Glomerular visceral epithelial cell (primary cell): Measurements from ENCODE around the gene ERC2.

Experiments
- DNase-seq: peaks from one replicate; pipeline ENCODE4 v3.0.0-alpha.2; 2016; ENCODE audit errors: extremely low spot score

ERC2 gene

GRCh38 chr3:55989366-55989765 is 478.9 kb downstream of the ERC2 start:
- no peak for DNase-seq

DNA sequence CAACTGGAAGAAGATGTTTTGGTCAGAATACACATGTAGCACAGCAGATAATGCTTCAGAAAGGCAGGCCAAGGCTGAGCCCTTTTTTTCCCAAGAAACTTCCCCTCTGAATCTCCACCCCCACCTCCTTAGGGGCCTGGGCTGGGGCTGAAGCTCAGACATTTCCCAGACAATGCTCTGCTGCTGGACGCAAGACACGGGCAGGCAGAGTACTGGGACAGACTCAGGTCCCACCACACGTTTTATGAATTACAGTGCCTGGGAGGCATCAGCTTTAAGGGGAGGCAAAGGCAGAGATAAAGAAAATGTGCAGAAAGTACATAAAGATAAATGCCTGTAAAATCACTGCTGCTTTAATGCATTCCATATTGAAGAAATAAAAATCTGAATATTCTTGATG is 479.4 kb downstream of the ERC2 start:
- no peak for DNase-seq

DNA sequence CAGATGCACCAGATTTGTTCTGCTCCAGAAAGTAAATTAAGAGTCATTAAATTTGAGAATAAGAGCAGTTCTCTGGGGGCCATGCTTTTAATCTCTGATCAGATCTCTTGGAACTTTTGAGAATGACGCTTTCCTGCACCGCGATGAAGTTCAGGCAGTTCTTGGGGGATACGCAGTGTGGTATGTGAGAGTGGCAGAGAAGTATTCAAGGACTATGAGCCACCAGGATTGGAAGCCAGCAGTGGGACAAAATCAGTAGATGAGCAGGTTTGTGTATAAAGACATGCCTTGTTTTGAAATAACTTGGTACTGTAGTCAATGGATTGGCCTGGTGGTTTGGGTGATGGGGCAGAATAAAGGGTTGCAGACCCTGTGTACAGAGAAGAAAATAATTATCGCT is 483.6 kb downstream of the ERC2 start:
- no peak for DNase-seq

GRCh38 chr3:55978953-55979352 is 489.3 kb downstream of the ERC2 start:
- no peak for DNase-seq

DNA sequence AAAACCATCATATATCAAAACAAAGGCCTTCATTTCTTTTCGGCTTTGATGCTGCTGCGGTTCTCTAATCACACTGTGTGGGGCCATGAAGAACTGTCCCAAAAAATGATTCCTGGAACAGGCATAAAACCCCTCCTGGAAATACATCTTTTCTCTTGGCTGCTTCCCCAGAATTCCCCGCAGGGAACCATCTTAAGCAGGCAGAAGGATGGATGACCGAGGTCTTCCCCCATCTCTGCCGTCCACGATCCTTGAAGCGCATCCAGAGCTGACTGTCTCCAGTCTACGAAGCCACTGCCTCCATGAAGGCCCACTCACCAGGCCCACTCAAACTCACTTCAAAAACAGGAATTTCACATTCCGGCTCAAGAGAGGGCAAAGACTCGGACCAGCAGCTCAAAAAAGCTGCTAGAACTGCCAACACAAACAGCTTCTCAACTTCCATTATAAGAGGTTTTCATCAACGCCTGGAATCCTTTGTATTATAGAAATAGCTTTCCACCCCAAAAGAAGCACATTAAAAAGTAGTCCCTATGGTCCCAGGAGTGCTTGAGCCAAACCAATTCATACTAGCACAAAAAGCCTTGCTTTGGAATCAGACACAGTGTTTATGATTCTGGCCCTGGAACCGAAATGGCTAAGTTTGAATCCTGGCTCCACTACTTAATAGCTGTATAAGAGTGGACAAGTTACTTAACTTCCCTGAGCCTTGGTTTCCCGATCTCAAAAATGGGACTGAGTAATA is 493.7 kb downstream of the ERC2 start:
- DNase-seq = no peak

DNA sequence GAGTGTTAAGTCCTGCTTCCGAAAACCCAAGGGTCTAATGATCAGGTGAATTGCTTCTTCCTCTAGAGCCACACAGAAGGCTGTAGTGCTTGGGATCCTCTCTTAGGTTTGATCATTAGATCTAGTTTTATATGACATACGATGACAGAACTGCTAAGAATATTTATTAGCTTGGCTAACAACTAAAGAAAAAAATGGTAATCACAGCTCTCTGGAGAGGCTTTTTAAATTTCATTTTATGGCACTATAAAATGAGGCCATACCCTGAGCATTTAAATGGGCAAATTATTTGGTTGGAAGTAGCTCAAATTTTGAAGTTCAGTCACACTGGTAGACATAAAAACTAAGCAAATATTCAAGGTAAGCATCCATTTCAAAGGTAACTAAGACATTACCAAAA is 498.6 kb downstream of the ERC2 start:
- no peak for DNase-seq

- no peak for DNase-seq
Observed at GRCh38 chr3:55968331-55968730, 499.9 kb downstream of the ERC2 start.

DNA sequence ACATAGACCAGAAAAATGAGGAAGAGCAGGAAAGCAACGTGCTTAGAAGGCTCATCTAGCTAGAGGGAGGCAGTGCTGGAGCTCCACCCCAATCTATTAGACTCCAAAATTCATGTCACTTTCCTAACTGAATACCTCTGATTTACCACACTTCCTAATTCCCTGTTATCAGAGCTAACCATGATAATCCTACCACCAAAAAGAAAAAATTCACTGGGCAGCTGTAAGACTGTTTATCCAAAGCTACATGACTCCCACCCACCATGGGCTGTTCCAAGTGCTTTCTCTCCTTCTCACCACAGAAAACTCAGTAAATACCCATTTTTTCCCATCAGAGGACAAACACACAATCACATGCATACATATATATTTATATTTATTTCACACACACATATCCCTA is 501.7 kb downstream of the ERC2 start:
- no peak for DNase-seq

DNA sequence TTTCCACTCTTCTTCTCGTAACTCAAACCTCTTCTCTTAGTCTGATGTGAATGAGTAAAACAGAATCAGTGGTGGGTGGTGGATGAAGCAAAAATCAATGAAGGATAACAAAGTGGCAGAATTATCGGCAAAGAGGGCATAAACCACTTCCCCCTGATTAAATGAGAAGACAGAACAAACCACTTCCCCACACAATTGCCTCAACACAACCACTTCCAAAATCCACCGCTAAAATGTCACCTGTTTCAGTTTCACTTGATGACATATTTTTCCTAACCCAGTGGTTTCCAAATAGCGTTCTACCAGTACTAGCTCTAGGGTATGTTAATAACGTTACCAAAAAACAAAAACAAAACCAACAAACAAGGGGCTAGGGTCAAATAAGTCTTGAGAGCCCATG is 502.5 kb downstream of the ERC2 start:
- no peak for DNase-seq

- DNase-seq = no peak
Observed at GRCh38 chr3:55964491-55964985, 503.7 kb downstream of the ERC2 start.

DNA sequence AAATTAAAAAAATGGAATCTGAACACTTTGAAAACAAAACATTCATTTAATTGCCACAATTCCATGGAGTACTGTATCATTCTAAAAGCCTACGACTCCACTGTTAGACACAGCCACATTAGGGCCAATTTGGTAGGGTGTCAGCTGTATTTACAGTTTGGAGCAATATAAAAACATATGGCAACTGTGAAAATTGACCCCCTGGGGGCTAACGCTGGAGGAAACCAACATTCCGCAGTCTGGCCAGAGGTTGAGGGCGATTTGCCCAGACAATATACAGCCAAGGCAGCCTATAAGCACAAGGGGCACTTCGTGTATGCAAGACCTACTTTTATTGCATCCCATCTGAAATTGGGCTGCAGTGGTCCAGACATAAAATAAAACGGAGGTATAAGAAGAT is 504.7 kb downstream of the ERC2 start:
- DNase-seq = no peak

DNA sequence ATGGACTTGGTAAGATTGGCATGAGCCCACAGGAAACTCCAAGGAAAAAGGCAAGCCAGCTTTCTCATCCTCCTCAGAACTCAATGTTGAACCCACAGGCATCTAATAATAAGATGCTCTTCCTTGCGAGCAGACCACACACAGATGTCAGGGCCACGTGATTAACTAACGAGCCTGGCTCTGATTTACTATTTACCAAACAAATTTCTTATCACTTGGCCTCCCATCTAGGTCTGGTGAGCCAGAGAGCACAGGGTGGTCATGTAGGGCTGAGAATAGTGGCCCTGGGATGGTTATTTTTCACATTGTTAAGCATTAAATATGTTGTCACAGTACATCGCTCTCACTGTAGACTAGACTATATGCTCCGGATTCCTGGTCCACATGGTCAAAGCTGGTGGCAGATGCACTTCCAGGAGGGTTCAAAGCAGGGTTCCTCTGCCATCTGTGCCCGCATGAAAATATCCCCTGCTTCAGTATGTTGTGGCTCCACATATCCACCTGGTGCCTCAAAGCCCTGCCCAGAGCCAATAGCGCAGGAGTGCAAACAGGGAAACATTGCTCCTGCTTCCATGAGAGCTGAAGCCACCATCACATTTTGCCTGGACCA is 508.7 kb downstream of the ERC2 start:
- DNase-seq = no peak

GRCh38 chr3:55958605-55959004 is 509.7 kb downstream of the ERC2 start:
- no peak for DNase-seq

- DNase-seq = no peak
Observed at GRCh38 chr3:55955891-55956477, 512.3 kb downstream of the ERC2 start.

GRCh38 chr3:55951388-55951787 is 516.9 kb downstream of the ERC2 start:
- no peak for DNase-seq

- DNase-seq = no peak
Observed at GRCh38 chr3:55947406-55947805, 520.9 kb downstream of the ERC2 start.

DNA sequence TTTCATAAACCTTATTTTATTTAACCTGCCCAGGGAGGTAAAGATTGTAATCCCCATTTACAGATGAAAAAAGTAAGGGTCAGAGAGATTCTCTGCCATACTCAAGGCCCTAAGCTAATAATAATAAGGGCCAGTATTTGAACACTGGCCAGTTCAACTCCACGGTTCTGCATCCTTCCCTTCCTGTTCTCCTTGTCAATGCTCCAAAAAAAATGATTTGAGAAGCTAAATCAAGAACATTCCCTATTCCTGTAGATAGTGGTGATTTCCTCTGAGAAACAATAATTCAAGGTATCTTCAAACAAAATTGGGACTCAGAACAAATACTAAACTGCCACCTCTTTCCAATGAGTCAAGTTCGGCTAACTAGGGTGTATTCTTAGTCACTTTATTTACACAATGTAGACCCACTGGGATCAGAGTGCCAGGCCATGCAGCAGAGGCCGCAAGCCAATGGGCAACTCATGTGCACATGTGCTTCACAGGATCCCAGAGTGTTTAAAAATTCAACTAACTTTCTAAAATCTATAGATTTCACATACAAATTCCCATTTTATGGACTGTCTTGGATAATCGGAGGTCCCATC is 521.6 kb downstream of the ERC2 start:
- DNase-seq = no peak

- DNase-seq = no peak
Observed at GRCh38 chr3:55942868-55943267, 525.4 kb downstream of the ERC2 start.

DNA sequence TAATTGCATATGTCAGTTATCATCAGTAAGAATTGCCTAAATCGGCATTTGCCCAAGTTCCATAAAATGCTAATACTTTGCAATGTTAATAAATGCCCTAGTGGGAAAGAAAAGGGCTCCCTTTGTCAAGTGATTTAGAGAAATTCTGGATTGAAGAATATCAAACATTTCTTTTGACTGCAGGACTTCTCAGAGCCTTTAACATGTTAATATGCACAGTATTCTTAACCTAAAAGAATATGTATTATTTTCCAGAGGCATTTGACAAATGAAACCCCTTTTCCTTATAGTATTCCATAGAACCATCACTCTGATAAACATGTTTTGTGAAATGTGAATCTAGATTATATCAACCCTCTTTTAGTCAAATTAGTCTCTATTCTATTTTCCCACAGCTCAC is 529.0 kb downstream of the ERC2 start:
- no peak for DNase-seq

DNA sequence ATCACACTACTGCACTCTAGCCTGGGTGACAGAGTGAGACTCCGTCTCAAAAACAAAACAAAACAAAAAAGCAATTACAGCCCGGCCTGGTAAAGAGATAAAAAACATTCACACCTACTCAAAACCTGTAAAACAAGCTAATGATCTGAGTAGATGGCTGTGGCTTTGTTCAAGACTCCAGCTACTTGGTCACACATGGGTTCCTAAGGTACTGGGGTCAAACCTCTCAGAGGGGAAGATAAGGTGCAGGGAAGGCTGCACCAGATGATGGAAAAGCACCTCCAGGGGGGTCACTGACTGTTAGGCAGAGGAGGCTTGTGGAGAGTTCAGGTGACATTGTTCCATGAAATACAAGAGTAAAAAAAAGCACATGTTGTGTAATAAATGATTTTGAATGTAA is 531.0 kb downstream of the ERC2 start:
- DNase-seq = no peak

- DNase-seq = no peak
Observed at GRCh38 chr3:55936549-55937052, 531.7 kb downstream of the ERC2 start.

DNA sequence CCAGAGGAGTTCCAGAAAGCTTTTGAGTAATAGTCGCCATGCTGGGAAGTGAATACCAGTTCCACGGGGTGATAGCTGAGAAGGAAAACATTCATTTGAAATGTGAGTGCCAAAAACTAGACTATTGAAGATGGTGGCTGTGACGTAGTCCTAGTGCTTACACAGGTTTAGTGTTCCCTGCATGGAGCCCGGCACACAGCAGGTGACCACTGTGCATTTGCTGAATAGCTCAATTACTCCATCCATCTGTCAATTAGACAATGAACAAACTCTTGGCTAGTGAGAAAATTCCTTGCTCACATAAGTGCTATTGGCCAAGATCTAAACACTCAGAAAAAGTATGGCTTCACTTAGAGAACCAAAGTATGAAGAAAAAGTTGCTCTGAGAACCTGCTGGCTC is 533.0 kb downstream of the ERC2 start:
- no peak for DNase-seq

GRCh38 chr3:55934771-55935170 is 533.5 kb downstream of the ERC2 start:
- DNase-seq = no peak
